ENCODE data around the gene ROR2. TPM values are rescaled to one million over a fixed set of nuclear protein-coding genes. Genes with fewer than 3 reads are reported as not detected.

ROR2 gene
- total and polyA plus RNA-seq, 2 donors, result 28.2 to 33.7 TPM

DNA sequence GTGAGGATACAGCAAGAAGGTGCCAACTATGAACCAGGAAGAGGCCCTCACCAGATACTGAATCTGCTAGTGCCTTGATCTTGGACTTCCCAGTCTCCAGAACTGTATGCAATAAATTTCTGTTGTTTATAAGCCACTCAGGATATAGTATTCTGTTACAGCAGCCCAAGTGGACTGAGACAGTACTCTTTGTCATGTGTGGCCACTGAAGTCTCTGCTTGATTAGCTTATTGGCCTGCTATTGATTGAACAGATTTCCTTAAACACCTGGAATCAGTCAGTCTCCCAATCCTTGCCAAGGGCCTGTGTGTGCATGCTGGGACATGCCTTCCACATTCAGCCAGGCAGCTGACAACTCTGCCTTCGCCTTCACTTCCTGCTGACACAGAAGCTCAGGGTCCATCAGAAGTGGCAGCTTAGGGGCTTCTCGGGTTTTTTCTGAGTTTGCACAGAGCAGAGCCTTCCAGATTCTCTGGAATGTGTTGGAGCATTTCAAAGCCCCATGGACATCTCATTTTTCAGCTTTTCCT is 13.7 kb upstream of the ROR2 start:
- no peak overlapping the region for H3K4me3 ChIP-seq (ENCODE audit: low read depth, low read length)
- no peaks in the 10 kb centered on the region for H3K4me1 ChIP-seq (ENCODE audit: insufficient read depth)
- no peaks in the 10 kb centered on the region for H3K36me3 ChIP-seq (ENCODE audit: insufficient read depth)
- H3K27ac ChIP-seq (ENCODE audit: low read depth), result no peak overlapping the region
- DNase-seq (ENCODE audit: extremely low spot score), result no peak
- 81% methylated on average over 2 of the region's 2 CpGs for WGBS

GRCh38 chr9:91960367-91960766 is 10.3 kb upstream of the ROR2 start:
- WGBS, result 94% methylated on average over 1 of the region's 1 CpG
- Histone ChIP-seq H3K36me3 (ENCODE audit: insufficient read depth) (no peaks in the 10 kb centered on the region), H3K27ac (ENCODE audit: low read depth) (no peak overlapping the region), H3K4me3 (ENCODE audit: low read depth, low read length) (no peak overlapping the region), H3K4me1 (ENCODE audit: insufficient read depth) (no peaks in the 10 kb centered on the region)
- no peak for DNase-seq (ENCODE audit: extremely low spot score)

GRCh38 chr9:91958174-91958573 is 8.1 kb upstream of the ROR2 start:
- H3K4me1 ChIP-seq (ENCODE audit: insufficient read depth), result no peaks in the 10 kb centered on the region
- no peaks in the 10 kb centered on the region for H3K36me3 ChIP-seq (ENCODE audit: insufficient read depth)
- H3K4me3 ChIP-seq (ENCODE audit: low read depth, low read length), result no peak overlapping the region
- no peak for DNase-seq (ENCODE audit: extremely low spot score)
- H3K27ac ChIP-seq (ENCODE audit: low read depth), result no peak overlapping the region
- 70% methylated on average over 5 of the region's 5 CpGs for WGBS

- Histone ChIP-seq H3K4me1 (ENCODE audit: insufficient read depth) (no peaks in the 10 kb centered on the region), H3K4me3 (ENCODE audit: low read depth, low read length) (no peak overlapping the region), H3K36me3 (ENCODE audit: insufficient read depth) (no peaks in the 10 kb centered on the region), H3K27ac (ENCODE audit: low read depth) (no peak overlapping the region)
- no peak for DNase-seq (ENCODE audit: extremely low spot score)
- WGBS, result 18% methylated on average over 6 of the region's 6 CpGs
Measured at GRCh38 chr9:91954841-91955471, 4.9 kb upstream of the ROR2 start.

DNA sequence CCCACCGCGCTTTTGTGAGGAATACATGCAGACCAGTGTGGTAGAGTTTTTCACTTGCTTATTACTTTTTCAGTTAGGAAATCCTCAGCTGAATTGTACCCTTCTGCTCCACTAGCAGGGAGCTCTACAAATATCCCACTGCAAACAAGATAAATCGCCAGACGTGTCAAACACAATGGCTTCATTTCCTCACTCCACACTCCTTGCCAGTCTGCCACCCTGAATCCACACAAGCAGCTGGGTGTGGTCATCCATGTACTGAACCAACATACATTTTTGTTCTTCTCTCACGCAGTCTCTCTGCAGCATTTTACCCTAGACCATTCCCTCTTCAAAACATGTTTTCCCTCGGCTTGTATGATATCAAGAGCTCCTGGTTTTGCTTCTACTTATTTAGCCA is 3.7 kb upstream of the ROR2 start:
- Histone ChIP-seq H3K36me3 (ENCODE audit: insufficient read depth) (no peaks in the 10 kb centered on the region), H3K4me3 (ENCODE audit: low read depth, low read length) (no peak overlapping the region), H3K4me1 (ENCODE audit: insufficient read depth) (no peaks in the 10 kb centered on the region), H3K27ac (ENCODE audit: low read depth) (no peak overlapping the region)
- no peak for DNase-seq (ENCODE audit: extremely low spot score)
- 95% methylated on average over 6 of the region's 6 CpGs for WGBS

- Histone ChIP-seq H3K4me1 (ENCODE audit: insufficient read depth) (no peaks in the 10 kb centered on the region), H3K4me3 (ENCODE audit: low read depth, low read length) (no peak overlapping the region), H3K27ac (ENCODE audit: low read depth) (no peak overlapping the region), H3K36me3 (ENCODE audit: insufficient read depth) (no peaks in the 10 kb centered on the region)
- DNase-seq (ENCODE audit: extremely low spot score), result no peak
- WGBS, result 89% methylated on average over 6 of the region's 6 CpGs
Measured at GRCh38 chr9:91951944-91952520, 2.0 kb upstream of the ROR2 start.

DNA sequence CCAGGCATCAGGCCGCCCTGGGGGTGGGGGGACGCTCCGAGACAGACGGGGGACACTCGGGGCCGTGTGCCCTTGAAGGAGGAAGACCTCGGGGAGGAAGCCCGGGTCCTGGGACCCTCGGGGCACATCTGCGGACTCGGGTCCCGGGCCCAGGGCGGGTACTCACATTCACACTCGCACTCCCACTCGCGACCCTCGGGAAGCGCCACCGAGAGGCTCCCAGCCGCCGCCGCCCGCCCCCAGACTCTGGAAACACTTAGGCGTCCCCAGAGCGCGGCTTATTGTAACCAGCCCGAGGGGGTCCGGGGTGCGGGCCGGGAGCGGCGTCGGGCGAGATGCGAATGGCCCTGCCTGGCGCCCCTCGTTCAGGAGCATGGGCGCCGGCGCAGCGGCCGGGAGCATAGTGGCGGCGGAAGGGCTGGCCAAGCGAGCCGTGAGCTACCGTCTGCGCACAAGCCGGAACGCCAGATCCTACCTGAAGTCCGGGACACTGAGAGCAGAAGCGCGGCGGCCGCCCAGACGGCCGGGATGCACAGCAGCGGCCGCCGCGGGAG is 559 bp downstream of the ROR2 start:
- H3K4me1 ChIP-seq (ENCODE audit: insufficient read depth), result peaks cover 2% of the 10 kb centered on the region
- no peaks in the 10 kb centered on the region for H3K36me3 ChIP-seq (ENCODE audit: insufficient read depth)
- no peak for DNase-seq (ENCODE audit: extremely low spot score)
- H3K27ac ChIP-seq (ENCODE audit: low read depth), result peak overlapping the region; percentile 87
- H3K4me3 ChIP-seq (ENCODE audit: low read depth, low read length), result peak overlapping the region; percentile 69
- under 1% methylated on average over 61 of the region's 61 CpGs for WGBS

DNA sequence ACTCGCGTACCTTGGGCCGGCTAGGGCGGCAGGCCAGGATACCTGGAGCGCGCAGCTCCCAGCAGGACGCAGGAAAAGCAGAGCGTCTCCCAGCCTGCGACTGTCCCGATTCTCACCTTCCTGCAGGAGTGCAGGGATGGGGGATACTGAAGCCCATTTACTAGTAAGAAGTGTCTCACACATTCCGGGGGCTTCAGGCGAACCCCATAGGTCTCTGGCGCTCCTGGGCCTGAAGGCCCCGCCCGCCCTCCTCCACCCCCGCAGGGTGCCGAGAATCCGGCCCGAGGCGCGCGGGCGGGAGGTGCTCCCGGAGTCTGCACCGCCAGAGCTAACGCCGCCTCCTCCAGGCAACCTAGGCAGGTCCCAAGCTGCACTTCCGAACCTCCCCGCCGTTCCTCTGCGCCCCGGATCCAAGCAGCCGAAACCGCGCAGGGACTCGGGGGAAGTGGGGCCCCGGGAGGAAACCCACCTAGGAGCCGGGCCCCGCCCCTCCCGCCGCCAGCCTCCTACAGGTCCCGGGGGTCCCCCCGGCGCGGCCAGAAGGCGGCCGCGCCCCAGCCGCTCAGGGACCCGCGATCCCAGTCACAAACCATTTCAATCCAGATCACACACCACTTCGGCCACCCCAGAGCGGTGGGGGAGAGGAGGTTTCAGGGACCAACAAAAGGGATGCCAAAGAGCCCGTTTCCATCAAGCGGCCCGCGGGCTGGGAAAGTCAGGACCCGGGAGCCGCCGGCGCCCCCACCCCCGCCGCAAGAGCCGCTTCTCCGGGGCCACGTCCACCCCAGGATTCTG is 1.2 kb downstream of the ROR2 start:
- H3K4me3 ChIP-seq (ENCODE audit: low read depth, low read length), result peak overlapping the region; percentile 69
- H3K4me1 ChIP-seq (ENCODE audit: insufficient read depth), result peaks cover 2% of the 10 kb centered on the region
- H3K27ac ChIP-seq (ENCODE audit: low read depth), result peak overlapping the region; percentile 39
- WGBS, result 1% methylated on average over 66 of the region's 66 CpGs
- no peaks in the 10 kb centered on the region for H3K36me3 ChIP-seq (ENCODE audit: insufficient read depth)
- DNase-seq (ENCODE audit: extremely low spot score), result no peak

DNA sequence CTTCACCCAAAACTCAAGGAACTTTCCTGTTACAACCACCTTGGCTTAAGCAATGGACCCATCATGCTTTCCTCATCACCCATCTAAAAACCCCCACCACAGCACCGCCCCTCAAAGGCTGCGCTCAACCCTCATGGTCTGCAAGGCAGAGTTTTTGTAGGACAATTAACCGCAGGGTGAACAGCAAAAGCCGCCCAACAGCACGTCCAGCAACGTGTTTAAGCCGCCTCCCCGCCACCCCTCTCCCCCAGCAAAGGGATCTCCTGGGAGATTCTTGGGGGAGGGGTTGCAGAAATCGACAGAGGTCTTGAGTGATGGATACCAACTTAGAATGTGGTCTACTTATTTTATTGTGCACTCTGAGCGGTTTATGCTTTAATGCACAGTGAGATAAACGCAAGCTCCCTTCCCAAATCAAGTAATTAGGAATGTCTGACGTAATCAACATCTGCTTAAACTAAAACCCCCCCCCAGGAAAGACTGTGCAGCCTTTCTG is 1.9 kb downstream of the ROR2 start:
- no peak for DNase-seq (ENCODE audit: extremely low spot score)
- 19% methylated on average over 12 of the region's 12 CpGs for WGBS
- H3K36me3 ChIP-seq (ENCODE audit: insufficient read depth), result no peaks in the 10 kb centered on the region
- peak overlapping the region; percentile 39 for H3K27ac ChIP-seq (ENCODE audit: low read depth)
- H3K4me1 ChIP-seq (ENCODE audit: insufficient read depth), result peaks cover 2% of the 10 kb centered on the region
- peak overlapping the region; percentile 69 for H3K4me3 ChIP-seq (ENCODE audit: low read depth, low read length)

DNA sequence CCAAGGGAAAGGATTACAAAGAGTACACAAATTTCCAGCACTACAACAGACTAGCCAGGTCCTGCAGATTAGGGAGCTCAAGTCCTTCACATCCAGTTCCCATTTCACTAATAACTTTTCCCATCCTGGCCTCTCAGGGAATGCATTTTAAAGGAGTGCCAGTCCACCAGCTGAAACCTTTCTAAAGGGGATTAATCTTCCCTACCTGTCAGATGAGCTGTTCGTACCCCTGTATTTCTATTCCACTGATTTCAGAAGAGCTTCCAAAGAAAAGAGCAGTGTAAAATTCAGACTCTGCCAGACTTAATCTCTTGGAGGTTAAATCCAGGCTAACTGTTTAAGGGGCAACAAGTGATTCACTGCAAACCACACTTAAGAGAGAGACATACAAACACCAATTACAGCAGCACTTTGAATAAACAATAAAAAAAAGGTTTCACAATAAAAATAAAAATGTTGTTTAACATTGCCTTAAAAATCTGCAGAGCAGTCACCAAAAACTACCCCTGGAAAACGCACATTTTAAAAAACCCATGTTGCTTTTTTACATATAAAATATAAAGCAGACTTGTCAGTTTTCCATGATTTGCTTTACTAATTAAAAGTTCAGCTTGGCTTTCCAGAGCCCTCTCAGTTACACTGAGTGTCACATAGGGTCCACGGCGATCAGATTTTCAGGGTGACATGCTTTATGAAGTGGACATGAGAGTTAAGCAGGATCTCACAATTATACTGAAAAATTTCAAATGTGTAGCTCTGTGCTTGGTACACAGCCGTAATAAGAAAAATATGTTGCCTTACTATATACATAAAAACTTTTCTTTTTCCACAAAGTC is 3.2 kb downstream of the ROR2 start:
- H3K4me1 ChIP-seq (ENCODE audit: insufficient read depth), result peaks cover 2% of the 10 kb centered on the region

DNA sequence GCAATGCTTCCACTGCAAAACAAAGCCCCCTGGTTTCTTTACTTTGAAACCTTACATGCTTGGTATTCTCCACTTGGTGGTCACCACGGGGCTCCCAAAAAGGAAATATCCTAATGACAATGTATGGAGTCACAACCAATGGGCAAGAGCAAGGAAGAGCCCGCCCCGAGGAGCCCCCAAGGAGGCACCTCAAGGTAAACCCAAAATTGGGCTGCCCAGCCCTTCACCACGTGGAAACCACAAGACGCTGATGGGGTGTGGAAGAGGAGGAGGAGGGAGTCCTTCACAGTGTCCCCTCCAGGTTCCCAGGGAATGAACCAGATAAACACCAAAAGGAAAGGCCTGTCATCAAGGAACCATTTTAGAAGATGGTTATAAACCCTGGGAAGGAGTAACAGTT is 3.8 kb downstream of the ROR2 start:
- Histone ChIP-seq H3K27ac (ENCODE audit: low read depth) (no peak overlapping the region), H3K4me1 (ENCODE audit: insufficient read depth) (peaks cover 2% of the 10 kb centered on the region), H3K36me3 (ENCODE audit: insufficient read depth) (no peaks in the 10 kb centered on the region), H3K4me3 (ENCODE audit: low read depth, low read length) (no peak overlapping the region)
- no peak for DNase-seq (ENCODE audit: extremely low spot score)
- 37% methylated on average over 5 of the region's 5 CpGs for WGBS

More for the DNA sequence above, 3.2 kb downstream of the ROR2 start:
- 54% methylated on average over 5 of the region's 5 CpGs for WGBS
- Histone ChIP-seq H3K4me3 (ENCODE audit: low read depth, low read length) (no peak overlapping the region), H3K36me3 (ENCODE audit: insufficient read depth) (no peaks in the 10 kb centered on the region), H3K27ac (ENCODE audit: low read depth) (no peak overlapping the region)
- DNase-seq (ENCODE audit: extremely low spot score), result no peak

DNA sequence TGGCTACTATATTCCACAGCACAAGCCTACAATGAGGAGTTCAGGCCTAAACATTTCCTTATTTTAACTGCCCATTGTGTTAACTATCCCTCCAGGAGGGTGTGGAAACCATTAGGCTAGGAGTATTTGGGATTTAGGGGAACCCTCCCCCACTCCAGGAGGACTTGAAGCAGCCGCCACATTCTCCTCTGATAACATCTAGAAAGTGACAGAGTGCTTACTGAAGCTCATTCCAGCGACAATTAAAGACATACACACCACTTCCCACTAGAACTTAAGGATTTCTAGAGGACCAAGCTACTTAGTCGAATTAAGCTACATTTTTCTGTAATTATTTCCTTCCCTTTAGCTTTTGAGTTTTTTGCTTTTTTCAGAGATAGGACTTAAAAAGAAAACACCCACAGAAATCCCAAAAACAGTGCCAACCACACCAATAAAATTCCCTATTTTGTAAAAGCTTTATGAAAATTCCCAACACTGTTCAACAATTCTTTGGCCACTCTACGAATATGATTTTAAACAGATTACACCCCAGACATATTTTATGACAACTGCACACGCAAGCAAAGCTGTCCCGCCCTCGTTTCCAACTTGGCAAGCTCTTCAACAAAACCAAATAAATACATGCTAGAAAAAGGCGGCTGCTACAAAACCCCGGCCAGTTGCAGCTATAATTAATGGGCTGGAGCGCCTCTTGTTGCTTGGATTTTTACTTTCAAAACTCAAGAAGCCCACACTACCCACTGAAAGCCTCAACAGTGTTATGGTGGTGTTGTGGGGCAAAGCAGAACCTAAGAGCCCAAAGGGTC is 4.5 kb downstream of the ROR2 start:
- no peak overlapping the region for H3K4me3 ChIP-seq (ENCODE audit: low read depth, low read length)
- H3K27ac ChIP-seq (ENCODE audit: low read depth), result no peak overlapping the region
- DNase-seq (ENCODE audit: extremely low spot score), result peak; percentile 84
- peaks cover 2% of the 10 kb centered on the region for H3K4me1 ChIP-seq (ENCODE audit: insufficient read depth)
- WGBS, result 16% methylated on average over 10 of the region's 10 CpGs
- H3K36me3 ChIP-seq (ENCODE audit: insufficient read depth), result no peaks in the 10 kb centered on the region

All from urinary bladder (tissue), 4 donors.